Trophoblast cell (in vitro differentiated cells and primary cell): ENCODE results near the gene CPA4.

Experiments
- DNase-seq, 2 donors: peaks; one replicate each; pipeline ENCODE4 v3.0.0-alpha.2; 2016
- H2AFZ ChIP-seq: 2 replicates; pipeline ENCODE4 v1.6.1; 2013; ENCODE audit warnings: low read length, moderate library complexity, mild to moderate bottlenecking; ENCODE audit not compliant: insufficient read depth, poor library complexity
- H2AK5ac ChIP-seq: 2 replicates; pipeline ENCODE4 v1.6.1; 2013; ENCODE audit warnings: mild to moderate bottlenecking, low read length
- H2BK120ac ChIP-seq: 2 replicates; pipeline ENCODE4 v1.6.1; 2013; ENCODE audit warnings: low read length, mild to moderate bottlenecking, moderate library complexity; ENCODE audit not compliant: insufficient read depth, poor library complexity
- H2BK12ac ChIP-seq: 2 replicates; pipeline ENCODE4 v1.6.1; 2013; ENCODE audit warnings: mild to moderate bottlenecking, low read length, moderate library complexity
- H2BK5ac ChIP-seq: 2 replicates; pipeline ENCODE4 v1.6.1; 2013; ENCODE audit warnings: low read length, low read depth, moderate library complexity, mild to moderate bottlenecking; ENCODE audit not compliant: poor library complexity
- H3K14ac ChIP-seq: 2 replicates; pipeline ENCODE4 v1.6.1; 2013; ENCODE audit warnings: mild to moderate bottlenecking, low read length
- H3K18ac ChIP-seq: 2 replicates; pipeline ENCODE4 v1.6.1; 2013; ENCODE audit warnings: mild to moderate bottlenecking, low read length
- H3K23ac ChIP-seq: 2 replicates; pipeline ENCODE4 v1.6.1; 2013; ENCODE audit warnings: low read length
- H3K27ac ChIP-seq: 2 replicates; pipeline ENCODE4 v1.5.1; 2013; ENCODE audit warnings: low read depth, mild to moderate bottlenecking, inconsistent platforms, low read length, moderate library complexity
- H3K27me3 ChIP-seq: 2 replicates; pipeline ENCODE4 v1.6.1; 2013; ENCODE audit warnings: inconsistent platforms, mild to moderate bottlenecking, low read length, moderate library complexity; ENCODE audit not compliant: insufficient read depth
- H3K36me3 ChIP-seq, 2 experiments: 1 replicate in 1 of 2; 2 replicates in 1 of 2; pipeline ENCODE4 v1.6.1; 2013; ENCODE audit warnings: low read length in 2 of 2, mild to moderate bottlenecking in 2 of 2, moderate library complexity in 1 of 2; ENCODE audit not compliant: insufficient read depth in 2 of 2, control insufficient read depth in 1 of 2
- H3K4ac ChIP-seq: 2 replicates; pipeline ENCODE4 v1.6.1; 2013; ENCODE audit warnings: low read depth, mild to moderate bottlenecking, low read length, moderate library complexity
- H3K4me1 ChIP-seq, 2 experiments: 1 replicate in 1 of 2; 2 replicates in 1 of 2; pipeline ENCODE4 v1.6.1; 2013; ENCODE audit warnings: low read length in 2 of 2, mild to moderate bottlenecking in 2 of 2, moderate library complexity in 1 of 2; ENCODE audit not compliant: insufficient read depth in 2 of 2, control insufficient read depth in 1 of 2
- H3K4me2 ChIP-seq: 2 replicates; pipeline ENCODE4 v1.6.1; 2013; ENCODE audit warnings: inconsistent platforms, mild to moderate bottlenecking, low read length, moderate library complexity
- H3K4me3 ChIP-seq: 2 replicates; pipeline ENCODE4 v1.5.1; 2013; ENCODE audit warnings: mild to moderate bottlenecking, low read depth, low read length, inconsistent platforms
- H3K79me1 ChIP-seq: one replicate; pipeline ENCODE4 v1.6.1; 2013; ENCODE audit warnings: low read length
- H3K79me2 ChIP-seq: 2 replicates; pipeline ENCODE4 v1.6.1; 2013; ENCODE audit warnings: low read length, mild to moderate bottlenecking; ENCODE audit not compliant: control insufficient read depth, insufficient read depth, poor library complexity
- H3K9ac ChIP-seq: 2 replicates; pipeline ENCODE4 v1.6.1; 2013; ENCODE audit warnings: mild to moderate bottlenecking, low read length
- H3K9me3 ChIP-seq: 2 replicates; pipeline ENCODE4 v1.6.1; 2013; ENCODE audit warnings: low read depth, mild to moderate bottlenecking, control low read depth, inconsistent platforms, low read length; ENCODE audit not compliant: insufficient read depth
- H4K12ac ChIP-seq: 2 replicates; pipeline ENCODE4 v1.6.1; 2013; ENCODE audit warnings: low read depth, mild to moderate bottlenecking, low read length, moderate library complexity
- H4K8ac ChIP-seq: 2 replicates; pipeline ENCODE4 v1.6.1; 2013; ENCODE audit warnings: low read depth, mild to moderate bottlenecking, low read length, moderate library complexity
- H4K91ac ChIP-seq: one replicate; pipeline ENCODE4 v1.6.1; 2013; ENCODE audit warnings: low read depth, mild to moderate bottlenecking, low read length, moderate library complexity
- WGBS: extraction: QIAGEN DNeasy Blood & Tissue Kit; methylation state at CpG from one replicate; pipeline ENCODE4 v1.1.7; 2013; ENCODE audit warnings: missing lambda C conversion rate; ENCODE audit not compliant: insufficient read length, insufficient coverage; ENCODE audit errors: extremely low coverage; 5-methylcytosine and 5-hydroxymethylcytosine counted together

Gene CPA4

DNA sequence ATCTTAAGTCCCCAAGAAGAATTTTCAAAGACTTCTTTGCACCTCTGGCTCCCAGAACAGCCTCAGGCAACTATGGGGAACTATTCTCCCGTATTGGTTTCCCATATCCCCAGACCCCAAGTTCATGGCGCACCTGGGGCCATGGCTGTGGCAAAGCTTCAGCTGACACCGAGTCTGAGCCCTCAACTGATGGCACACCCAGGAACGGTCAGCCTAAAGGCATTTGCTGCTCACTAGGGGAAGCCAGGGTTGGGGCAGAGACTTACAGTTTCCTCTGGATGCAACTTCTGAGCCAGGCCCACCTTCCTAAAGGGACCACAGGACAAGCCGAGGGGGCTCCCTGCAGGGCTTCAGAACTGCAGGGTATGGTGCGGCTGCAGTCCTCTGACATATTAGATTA is 73.6 kb downstream of the CPA4 start:
- Histone ChIP-seq H4K8ac (no peak overlapping the region), H3K9me3 (no peaks in the 10 kb centered on the region), H3K4me2 (no peak overlapping the region), H3K4me3 (no peak overlapping the region), H3K9ac (no peak overlapping the region), H3K27me3 (no peaks in the 10 kb centered on the region), H3K79me2 (peaks cover 6% of the 10 kb centered on the region), H2BK5ac (peak overlapping the region; percentile 2), H4K12ac (no peak overlapping the region), H3K4ac (no peak overlapping the region), H4K91ac (peak overlapping the region; percentile 41), H3K36me3 (no peaks in the 10 kb centered on the region), H2AFZ (no peak overlapping the region), H2BK12ac (peak overlapping the region; percentile 27), H3K27ac (no peak overlapping the region), H3K23ac (no peak overlapping the region), H3K79me1 (peaks cover 50% of the 10 kb centered on the region), H3K18ac (peak overlapping the region; percentile 16), H2AK5ac (peak overlapping the region; percentile 60), H3K4me1 (peaks cover 41 to 50% of the 10 kb centered on the region in 2 experiments), H2BK120ac (peak overlapping the region; percentile 23), H3K14ac (peak overlapping the region; percentile 52)
- WGBS: no CpG with 5 or more reads among the region's 6 CpGs
- DNase-seq: no peak

GRCh38 chr7:130367088-130367755 is 74.3 kb downstream of the CPA4 start:
- H3K79me1 ChIP-seq: peaks cover 55% of the 10 kb centered on the region
- WGBS: no CpG with 5 or more reads among the region's 13 CpGs
- H4K91ac ChIP-seq: peak overlapping the region; percentile 81
- no peak overlapping the region for H3K27ac ChIP-seq
- peaks cover 41 to 50% of the 10 kb centered on the region in 2 experiments for H3K4me1 ChIP-seq
- peak overlapping the region; percentile 82 for H2BK12ac ChIP-seq
- no peak overlapping the region for H2BK5ac ChIP-seq
- H3K9me3 ChIP-seq: no peaks in the 10 kb centered on the region
- peak overlapping the region; percentile 74 for H2AK5ac ChIP-seq
- no peak overlapping the region for H4K8ac ChIP-seq
- H3K23ac ChIP-seq: no peak overlapping the region
- H2BK120ac ChIP-seq: peak overlapping the region; percentile 40
- H3K4me2 ChIP-seq: no peak overlapping the region
- no peak for DNase-seq
- H3K79me2 ChIP-seq: peaks cover 6% of the 10 kb centered on the region
- H3K18ac ChIP-seq: no peak overlapping the region
- no peak overlapping the region for H4K12ac ChIP-seq
- no peak overlapping the region for H3K4me3 ChIP-seq
- no peak overlapping the region for H3K14ac ChIP-seq
- no peaks in the 10 kb centered on the region for H3K36me3 ChIP-seq
- no peak overlapping the region for H3K9ac ChIP-seq
- no peak overlapping the region for H2AFZ ChIP-seq
- no peak overlapping the region for H3K4ac ChIP-seq
- H3K27me3 ChIP-seq: no peaks in the 10 kb centered on the region

- WGBS: no CpG with 5 or more reads among the region's 19 CpGs
- no peaks in the 10 kb centered on the region for H3K27me3 ChIP-seq
- no peaks in the 10 kb centered on the region for H3K36me3 ChIP-seq
- H3K4me1 ChIP-seq: peaks cover 43 to 53% of the 10 kb centered on the region in 2 experiments
- no peak overlapping the region for H2BK5ac ChIP-seq
- H2BK12ac ChIP-seq: peak overlapping the region; percentile 83
- peaks cover 9% of the 10 kb centered on the region for H3K79me2 ChIP-seq
- H3K4me3 ChIP-seq: no peak overlapping the region
- H4K91ac ChIP-seq: peak overlapping the region; percentile 81
- H2AFZ ChIP-seq: no peak overlapping the region
- no peak overlapping the region for H3K23ac ChIP-seq
- H3K4ac ChIP-seq: no peak overlapping the region
- no peak for DNase-seq
- H2BK120ac ChIP-seq: peak overlapping the region; percentile 88
- peak overlapping the region; percentile 25 for H3K18ac ChIP-seq
- H2AK5ac ChIP-seq: peak overlapping the region; percentile 89
- no peak overlapping the region for H4K12ac ChIP-seq
- H3K14ac ChIP-seq: peak overlapping the region; percentile 87
- H3K9me3 ChIP-seq: no peaks in the 10 kb centered on the region
- H3K27ac ChIP-seq: no peak overlapping the region
- H3K4me2 ChIP-seq: no peak overlapping the region
- no peak overlapping the region for H4K8ac ChIP-seq
- no peak overlapping the region for H3K9ac ChIP-seq
- H3K79me1 ChIP-seq: peaks cover 55% of the 10 kb centered on the region
Measured at GRCh38 chr7:130367836-130368746, 75.1 kb downstream of the CPA4 start.

DNA sequence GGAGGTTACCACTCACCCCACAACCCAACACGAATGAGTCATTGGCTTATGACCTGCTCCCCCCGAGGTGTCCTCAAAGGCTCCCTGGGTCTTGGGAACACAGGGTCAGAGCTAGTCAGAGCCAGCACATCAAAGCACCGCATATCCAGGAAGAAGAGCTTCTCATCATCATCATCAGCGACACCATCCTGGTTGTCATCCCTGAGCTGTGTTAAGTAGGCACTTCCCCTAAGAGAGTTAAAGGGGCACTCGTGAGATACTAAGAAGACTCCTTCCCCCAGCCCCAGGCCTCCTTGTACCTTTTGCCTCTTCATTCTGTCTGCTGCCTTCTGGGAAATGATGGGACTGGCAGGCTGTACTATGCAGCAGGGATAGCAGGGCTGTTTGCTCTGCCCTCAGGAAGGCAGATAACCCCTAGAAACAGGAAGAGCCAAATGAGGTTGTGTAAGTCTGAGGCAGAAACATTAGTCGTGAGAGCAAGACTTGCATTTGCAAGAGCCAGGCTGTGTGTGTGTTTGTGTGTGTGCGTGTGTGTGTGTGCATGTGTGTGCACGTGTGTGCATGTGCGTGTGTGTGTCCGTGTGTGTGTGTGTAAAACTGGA is 76.2 kb downstream of the CPA4 start:
- peak in 1 of 2 donors; percentile 58 for DNase-seq
- Histone ChIP-seq H3K4me2 (no peak overlapping the region), H3K9me3 (no peaks in the 10 kb centered on the region), H3K18ac (peak overlapping the region; percentile 55), H2AK5ac (peak overlapping the region; percentile 89), H3K79me2 (peaks cover 13% of the 10 kb centered on the region), H2BK120ac (peak overlapping the region; percentile 88), H4K91ac (peak overlapping the region; percentile 81), H4K12ac (no peak overlapping the region), H3K4me3 (no peak overlapping the region), H2BK5ac (peak overlapping the region; percentile 78), H3K9ac (no peak overlapping the region), H2BK12ac (peak overlapping the region; percentile 83), H3K27me3 (no peaks in the 10 kb centered on the region), H2AFZ (no peak overlapping the region), H3K79me1 (peaks cover 61% of the 10 kb centered on the region), H3K14ac (peak overlapping the region; percentile 87), H3K36me3 (no peaks in the 10 kb centered on the region), H3K23ac (no peak overlapping the region), H4K8ac (peak overlapping the region; percentile 67), H3K4me1 (peaks cover 41 to 52% of the 10 kb centered on the region in 2 experiments), H3K4ac (peak overlapping the region; percentile 26), H3K27ac (peak overlapping the region; percentile 44)
- no CpG with 5 or more reads among the region's 10 CpGs for WGBS
